A673 (cell line): ENCODE data around the gene ERI2. TPM values are rescaled to one million over a fixed set of nuclear protein-coding genes. Genes with fewer than 3 reads are reported as not detected.

Source experiments
- BruUV-seq: library from RNA; stranded (reverse); fragments of 400-500 nt; replicated peaks from 2 replicates; lab custom pipeline; 2021; lab: Mats Ljungman, UMichigan
- CTCF ChIA-PET: fragments of 300-600 bp; sonication (Branson Sonifier 250); formaldehyde crosslinking; loops from one replicate; lab custom pipeline; 2022; ENCODE audit warnings: antibody characterized with exemption; lab: Charles Lee
- POLR2A ChIA-PET: fragments of 300-600 bp; sonication (Branson Sonifier 250); formaldehyde crosslinking; loops from one replicate; lab custom pipeline; 2022; ENCODE audit warnings: antibody characterized with exemption; ENCODE audit not compliant: low non-redundant PET; lab: Charles Lee
- DNase-seq: peaks from one replicate; pipeline ENCODE4 v3.0.0-alpha.2; 2015; ENCODE audit warnings: low spot score
- H3K27ac ChIP-seq: fragments of 200-600 bp; sonication (generic); 2 replicates; pipeline ENCODE4 v1.5.1; 2016; ENCODE audit warnings: mixed run types, low read depth, mild to moderate bottlenecking, mixed read lengths, antibody characterized with exemption, low read length; ENCODE audit not compliant: poor library complexity, severe bottlenecking
- H3K27me3 ChIP-seq: fragments of 200-600 bp; sonication (generic); replicated peaks from 2 replicates; pipeline ENCODE4 v1.6.1; 2017; ENCODE audit warnings: mixed run types, low read depth, mild to moderate bottlenecking, mixed read lengths, antibody characterized with exemption, low read length; ENCODE audit not compliant: insufficient read depth, poor library complexity
- H3K36me3 ChIP-seq: fragments of 200-600 bp; sonication (generic); 2 replicates; pipeline ENCODE4 v1.6.1; 2016; ENCODE audit warnings: mixed run types, mild to moderate bottlenecking, mixed read lengths, antibody characterized with exemption, low read length; ENCODE audit not compliant: insufficient read depth, poor library complexity, severe bottlenecking
- H3K4me1 ChIP-seq: fragments of 200-600 bp; sonication (generic); 2 replicates; pipeline ENCODE4 v1.6.1; 2017; ENCODE audit warnings: mixed run types, mild to moderate bottlenecking, mixed read lengths, antibody characterized with exemption, low read length; ENCODE audit not compliant: insufficient read depth, poor library complexity, severe bottlenecking
- H3K4me3 ChIP-seq: fragments of 200-600 bp; sonication (generic); 2 replicates; pipeline ENCODE4 v1.5.1; 2016; ENCODE audit warnings: low read depth, mixed run types, mild to moderate bottlenecking, mixed read lengths, low read length; ENCODE audit not compliant: poor library complexity, severe bottlenecking
- H3K9me3 ChIP-seq: fragments of 200-600 bp; sonication (generic); 2 replicates; pipeline ENCODE4 v1.6.1; 2016; ENCODE audit warnings: mixed run types, low read depth, mild to moderate bottlenecking, mixed read lengths, antibody characterized with exemption, low read length; ENCODE audit not compliant: poor library complexity, severe bottlenecking
- CTCF ChIP-seq: fragments of 300-800, 200-600 bp; sonication (generic); conservative IDR thresholded peaks from 2 replicates; pipeline ENCODE4 v1.5.1; 2017; ENCODE audit warnings: low read depth, mild to moderate bottlenecking, antibody characterized with exemption, low read length, moderate library complexity, mixed read lengths
- EZH2 ChIP-seq: fragments of 200-600 bp; sonication (generic); IDR thresholded peaks from 2 replicates; pipeline ENCODE4 v1.6.1; 2017; ENCODE audit warnings: borderline replicate concordance, low read depth, mild to moderate bottlenecking, mixed read lengths, antibody characterized with exemption, low read length; ENCODE audit not compliant: poor library complexity, severe bottlenecking
- intact Hi-C: fragments of 100-400 bp; cut with micrococcal nuclease; formaldehyde crosslinking; loops from one replicate; pipeline ENCODE4 v1.10.0; 2022; ENCODE audit not compliant: unreplicated experiment
- total RNA-seq: library from RNA; stranded (reverse); gene quantifications from 2 replicates; pipeline ENCODE4 v1.2.3, GENCODE V29; 2021

ERI2 gene
- total RNA-seq, 1 experiment from 2014 or later = 24.9 TPM

- BruUV-seq = no TSS peak
- intact Hi-C loops = no loop called here
- Histone ChIP-seq H3K27me3 (no peaks in the 10 kb centered on the region), H3K4me3 (no peak overlapping the region), H3K9me3 (no peaks in the 10 kb centered on the region), H3K27ac (no peak overlapping the region), H3K36me3 (peaks cover 25% of the 10 kb centered on the region), H3K4me1 (no peaks in the 10 kb centered on the region)
- POLR2A ChIA-PET = no interaction called here
- CTCF ChIA-PET = no interaction called here
- DNase-seq = peak; percentile 50
- peak; percentile 63 for TF ChIP-seq CTCF
- no peak for TF ChIP-seq EZH2
Measured at GRCh38 chr16:20799599-20799998, 6.7 kb downstream of the ERI2 start.

GRCh38 chr16:20798364-20798763 is 7.9 kb downstream of the ERI2 start:
- ChIA-PET POLR2A (no interaction called here), CTCF (no interaction called here)
- intact Hi-C loops = no loop called here
- BruUV-seq = no TSS peak
- no peak for TF ChIP-seq CTCF
- TF ChIP-seq EZH2 = no peak
- Histone ChIP-seq H3K36me3 (peaks cover 25% of the 10 kb centered on the region), H3K27ac (no peak overlapping the region), H3K27me3 (no peaks in the 10 kb centered on the region), H3K4me3 (no peak overlapping the region), H3K4me1 (no peaks in the 10 kb centered on the region), H3K9me3 (no peaks in the 10 kb centered on the region)
- no peak for DNase-seq

- Histone ChIP-seq H3K4me1 (peaks cover 16% of the 10 kb centered on the region), H3K9me3 (no peaks in the 10 kb centered on the region), H3K36me3 (no peaks in the 10 kb centered on the region), H3K4me3 (no peak overlapping the region), H3K27me3 (peaks cover 34% of the 10 kb centered on the region), H3K27ac (no peak overlapping the region)
- intact Hi-C loops = no loop called here
- ChIA-PET POLR2A (no interaction called here), CTCF (no interaction called here)
- no peak for TF ChIP-seq CTCF
- no peak for TF ChIP-seq EZH2
- DNase-seq = no peak
- no TSS peak for BruUV-seq
Measured at GRCh38 chr16:20791923-20792612, 14.2 kb downstream of the ERI2 start.
